ENCODE results near the gene LRIG3.
"Not testable (repeated sequence)": the region's sequence is repeated elsewhere in the genome, so short reads cannot be mapped to it uniquely, and the experiment has no call there.

LRIG3 gene

GRCh38 chr12:58920102-58920960, at the start of gene LRIG3:
Gene LRIG3 (minus strand): TSS chr12:58920504. CDS start chr12:58920235, 269 bp downstream.
- no peak for DNase-seq (ENCODE audit: low read depth, low spot score)

GRCh38 chr12:58969237-58969636, 48.9 kb upstream of the LRIG3 start:
- DNase-seq (ENCODE audit: low read depth, low spot score) = no peak

GRCh38 chr12:58967561-58967960, 47.3 kb upstream of the LRIG3 start:
- no peak for DNase-seq (ENCODE audit: low read depth, low spot score)

GRCh38 chr12:58966939-58967338, 46.6 kb upstream of the LRIG3 start:
- no peak for DNase-seq (ENCODE audit: low read depth, low spot score)

GRCh38 chr12:58965568-58965967, 45.3 kb upstream of the LRIG3 start:
- no peak for DNase-seq (ENCODE audit: low read depth, low spot score)

- DNase-seq (ENCODE audit: low read depth, low spot score) = no peak
These were observed 43.5 kb upstream of the LRIG3 start for GRCh38 chr12:58963844-58964243.

GRCh38 chr12:58961906-58962305, 41.6 kb upstream of the LRIG3 start:
- no peak for DNase-seq (ENCODE audit: low read depth, low spot score)

- DNase-seq (ENCODE audit: low read depth, low spot score) = no peak
These were observed 40.9 kb upstream of the LRIG3 start for GRCh38 chr12:58961166-58961565.

GRCh38 chr12:58959639-58960300, 39.5 kb upstream of the LRIG3 start:
- no peak for DNase-seq (ENCODE audit: low read depth, low spot score)

GRCh38 chr12:58957298-58957697, 37.0 kb upstream of the LRIG3 start:
- DNase-seq (ENCODE audit: low read depth, low spot score) = no peak

GRCh38 chr12:58955849-58956248, 35.5 kb upstream of the LRIG3 start:
- no peak for DNase-seq (ENCODE audit: low read depth, low spot score)

GRCh38 chr12:58954002-58954401, 33.7 kb upstream of the LRIG3 start:
- no peak for DNase-seq (ENCODE audit: low read depth, low spot score)

- no peak for DNase-seq (ENCODE audit: low read depth, low spot score)
These were observed 30.4 kb upstream of the LRIG3 start for GRCh38 chr12:58950739-58951100.

- DNase-seq (ENCODE audit: low read depth, low spot score) = not testable (repeated sequence)
These were observed 29.8 kb upstream of the LRIG3 start for GRCh38 chr12:58949954-58950738.

GRCh38 chr12:58943079-58943478, 22.8 kb upstream of the LRIG3 start:
- no peak for DNase-seq (ENCODE audit: low read depth, low spot score)

GRCh38 chr12:58942345-58942744, 22.0 kb upstream of the LRIG3 start:
- DNase-seq (ENCODE audit: low read depth, low spot score) = no peak

GRCh38 chr12:58939399-58940100, 19.2 kb upstream of the LRIG3 start:
- no peak for DNase-seq (ENCODE audit: low read depth, low spot score)

GRCh38 chr12:58938440-58938839, 18.1 kb upstream of the LRIG3 start:
- no peak for DNase-seq (ENCODE audit: low read depth, low spot score)

GRCh38 chr12:58934528-58934927, 14.2 kb upstream of the LRIG3 start:
- no peak for DNase-seq (ENCODE audit: low read depth, low spot score)

GRCh38 chr12:58932806-58933681, 12.7 kb upstream of the LRIG3 start:
- no peak for DNase-seq (ENCODE audit: low read depth, low spot score)

- DNase-seq (ENCODE audit: low read depth, low spot score) = no peak
These were observed 11.2 kb upstream of the LRIG3 start for GRCh38 chr12:58931518-58931917.

Data from activated naive CD8-positive, alpha-beta T cell treated with anti-CD3 and anti-CD28 coated beads, Interleukin-2, amount 50 U/mL, for 16 hours (primary cell).